ENCODE results near the gene FUZ.

- TF ChIP-seq EZH2 (IDR thresholded peaks at IDR 0.05; ENCODE audit: insufficient read depth, poor library complexity, severe bottlenecking): no peak
- TF ChIP-seq EZH2phosphoT487 (IDR thresholded peaks at IDR 0.05; ENCODE audit: insufficient read depth, low read depth): no peak
Observed at GRCh38 chr19:49790866-49791265, 22.2 kb downstream of the FUZ start.

All from GM23248 (cell line).